Stimulated activated CD4-positive, alpha-beta T cell treated with anti-CD3 and anti-CD28 coated beads, Interleukin-15, amount 100 ng/mL, for 48 hours (primary cell): Measurements from ENCODE around the gene TARP.
"Not testable (repeated sequence)": the region's sequence is repeated elsewhere in the genome, so short reads cannot be mapped to it uniquely, and the experiment has no call there.

Source experiments
- DNase-seq, 2 donors: peaks; one replicate each; pipeline ENCODE4 v3.0.0-alpha.2; 2020; ENCODE audit warnings: low read depth in 2 of 2

TARP gene

DNA sequence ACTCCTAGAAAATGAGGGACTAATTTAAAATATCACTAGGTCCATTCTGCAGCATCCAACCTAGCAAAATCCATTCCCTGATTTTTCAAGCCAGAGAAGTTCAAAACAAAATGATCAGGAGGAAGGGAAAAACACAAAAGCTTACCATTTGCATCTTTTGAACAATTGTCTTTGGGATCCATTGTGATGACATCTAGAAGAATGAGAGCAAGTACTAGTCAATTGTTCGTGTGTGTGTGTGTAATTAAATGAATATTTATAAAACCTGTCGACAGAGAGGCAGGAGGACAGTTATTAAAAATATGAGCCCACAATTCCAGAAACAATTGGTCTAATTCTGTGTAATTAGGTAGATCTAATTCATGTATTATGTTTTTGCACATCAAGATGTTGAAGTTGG is 11.4 kb downstream of the TARP start:
- DNase-seq: not testable (repeated sequence)

DNA sequence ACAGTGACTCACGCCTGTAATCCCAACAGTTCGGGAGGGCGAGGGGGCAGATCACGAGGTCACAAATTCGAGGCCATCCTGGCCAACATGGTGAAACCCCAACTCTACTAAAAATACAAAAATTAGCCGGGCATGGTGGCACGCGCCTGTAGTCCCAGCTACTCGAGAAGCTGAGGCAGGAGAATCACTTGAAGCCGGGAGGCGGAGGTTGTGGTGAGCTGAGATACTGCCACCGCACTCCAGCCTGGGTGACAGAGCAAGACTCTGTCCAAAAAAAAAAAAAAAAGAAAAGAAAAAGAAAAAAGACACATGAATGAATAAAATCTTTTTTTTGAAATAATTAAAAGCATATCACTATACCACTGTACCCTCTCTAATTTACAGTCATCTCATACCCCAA is 11.8 kb downstream of the TARP start:
- not testable (repeated sequence) for DNase-seq

DNA sequence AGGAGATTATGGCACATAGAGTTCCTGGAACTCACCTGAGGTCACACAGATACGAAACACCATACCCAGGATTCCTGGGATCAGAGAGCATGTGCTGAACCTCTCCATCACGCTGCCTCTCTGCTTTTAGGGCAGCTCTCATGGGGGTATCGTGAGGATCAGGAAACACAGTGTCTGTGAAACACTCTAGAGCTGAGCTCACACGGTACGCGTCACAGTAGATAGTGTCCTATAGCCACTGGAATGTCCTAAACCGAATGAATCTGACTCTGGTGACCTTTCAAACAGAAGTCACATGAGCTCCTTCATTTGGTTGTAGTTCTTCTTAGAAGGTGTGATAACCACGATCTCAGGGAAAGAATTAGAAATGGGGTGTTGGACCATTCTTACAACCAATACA is 14.3 kb downstream of the TARP start:
- DNase-seq: not testable (repeated sequence)

DNA sequence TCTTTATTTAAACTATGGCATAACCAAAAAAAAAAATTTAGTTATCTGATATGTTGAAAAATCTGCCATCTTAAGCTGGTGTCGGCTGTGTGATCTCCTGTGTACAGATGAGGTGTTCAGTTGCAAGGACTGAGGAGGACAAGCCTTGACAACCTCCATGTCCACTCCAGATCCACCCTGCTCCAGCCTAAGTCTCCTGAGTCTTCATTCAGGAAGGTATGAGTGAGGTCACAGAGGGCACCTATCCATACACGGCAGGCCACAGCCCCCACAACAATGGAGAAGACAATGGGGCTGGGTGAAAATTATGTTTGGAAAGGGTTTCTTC is 16.1 kb downstream of the TARP start:
- no peak for DNase-seq

DNA sequence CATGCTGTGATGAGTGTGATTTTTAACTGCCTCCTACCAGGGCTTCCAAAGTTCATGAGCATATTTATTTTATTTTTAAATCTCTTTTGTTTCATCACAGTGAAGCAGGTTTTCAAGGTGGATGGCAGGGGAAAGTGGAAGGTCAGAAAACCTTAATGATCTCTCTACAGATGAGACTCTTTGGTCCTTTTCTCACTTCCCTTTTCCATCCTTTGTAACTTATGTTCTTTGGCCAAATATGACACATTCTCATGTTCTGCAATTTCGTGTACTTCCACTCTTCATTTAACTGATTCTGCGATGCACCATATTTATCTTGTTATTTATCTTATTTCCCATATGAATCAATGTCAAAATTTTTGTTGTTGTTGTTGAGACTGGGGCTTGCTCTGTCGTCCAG is 23.6 kb downstream of the TARP start:
- DNase-seq: not testable (repeated sequence)

DNA sequence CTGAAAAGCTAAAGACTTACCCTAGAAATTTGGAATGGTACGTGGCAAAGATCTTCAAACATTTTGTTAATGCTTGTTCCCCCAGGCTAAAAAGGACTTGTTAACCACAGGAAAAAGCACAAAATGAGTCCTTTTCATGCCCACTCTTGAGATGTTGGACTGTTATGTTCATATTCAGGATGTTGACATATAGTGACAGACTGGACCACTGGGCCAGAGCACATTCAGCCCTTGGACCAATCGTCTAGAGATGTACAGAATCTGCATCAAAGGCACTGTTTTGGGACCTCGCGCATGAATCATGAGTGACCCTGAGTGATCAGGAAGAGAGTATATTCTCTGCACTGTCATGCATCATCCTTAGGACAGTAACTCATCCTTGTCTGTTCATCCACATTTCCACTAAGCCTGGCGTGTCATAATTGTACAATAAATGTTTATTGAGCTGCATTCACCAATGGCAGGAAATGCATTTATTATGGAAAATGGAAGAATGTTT is 25.3 kb downstream of the TARP start:
- DNase-seq: no peak

DNA sequence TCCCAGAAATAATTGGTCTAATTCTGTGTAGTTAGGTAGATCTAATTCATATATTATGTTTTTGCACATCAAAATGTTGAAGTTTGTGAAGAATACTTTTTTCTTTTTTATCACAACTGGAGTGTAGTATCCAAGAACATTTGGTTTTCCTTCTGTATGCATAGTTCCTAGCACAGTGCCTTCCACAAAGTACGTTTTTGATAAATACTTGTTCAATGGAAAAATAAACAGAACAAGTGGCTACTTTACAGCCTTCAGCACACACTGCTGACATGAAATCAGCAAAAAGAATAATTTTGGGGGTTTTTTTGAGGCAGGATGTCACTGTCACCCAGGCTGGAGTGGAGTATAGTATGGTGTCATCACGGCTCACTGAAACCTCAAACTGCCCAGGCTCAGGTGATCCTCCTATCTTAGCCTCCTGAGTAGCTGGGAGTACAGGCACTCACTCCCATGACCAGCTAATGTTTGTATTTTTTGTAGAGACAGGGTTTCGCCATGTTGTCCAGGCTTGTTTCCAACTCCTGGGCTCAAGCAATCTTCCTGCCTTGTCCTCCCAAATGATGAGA is 27.9 kb downstream of the TARP start:
- DNase-seq: no peak

DNA sequence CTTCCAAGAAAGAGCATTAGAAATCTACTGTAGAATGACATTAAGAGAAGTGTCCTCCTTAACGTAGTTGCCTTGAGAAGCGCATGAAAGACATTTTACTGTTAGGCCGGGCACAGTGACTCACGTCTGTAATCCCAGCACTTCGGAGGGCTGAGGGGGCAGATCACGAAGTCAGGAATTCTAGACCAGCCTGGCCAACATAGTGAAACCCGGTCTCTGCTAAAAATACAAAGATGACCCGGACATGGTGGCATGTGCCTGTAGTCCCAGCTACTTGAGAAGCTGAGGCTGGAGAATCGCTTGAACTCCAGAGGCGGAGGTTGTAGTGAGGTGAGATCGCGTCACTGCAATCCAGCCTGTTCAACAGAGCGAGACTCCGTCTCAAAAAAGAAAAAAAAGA is 28.9 kb downstream of the TARP start:
- no peak for DNase-seq

DNA sequence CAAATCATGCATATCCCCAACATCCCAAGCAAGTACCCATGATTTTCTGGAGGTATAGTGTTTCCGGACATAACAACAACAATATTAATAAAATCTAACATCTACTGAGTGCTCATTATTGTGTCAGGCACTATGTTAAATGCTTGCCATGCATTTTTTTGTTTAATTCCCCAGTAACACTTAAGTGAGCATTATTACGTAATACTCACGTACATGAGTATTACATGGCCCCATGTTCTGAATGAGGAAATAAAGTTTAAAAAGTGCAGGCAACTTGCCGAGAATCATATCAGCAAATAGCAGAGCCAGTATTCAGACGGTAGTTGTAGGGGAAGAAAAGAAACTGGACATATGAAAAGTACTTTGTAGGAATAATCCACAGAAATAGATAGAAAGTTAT is 30.1 kb downstream of the TARP start:
- not testable (repeated sequence) for DNase-seq

DNA sequence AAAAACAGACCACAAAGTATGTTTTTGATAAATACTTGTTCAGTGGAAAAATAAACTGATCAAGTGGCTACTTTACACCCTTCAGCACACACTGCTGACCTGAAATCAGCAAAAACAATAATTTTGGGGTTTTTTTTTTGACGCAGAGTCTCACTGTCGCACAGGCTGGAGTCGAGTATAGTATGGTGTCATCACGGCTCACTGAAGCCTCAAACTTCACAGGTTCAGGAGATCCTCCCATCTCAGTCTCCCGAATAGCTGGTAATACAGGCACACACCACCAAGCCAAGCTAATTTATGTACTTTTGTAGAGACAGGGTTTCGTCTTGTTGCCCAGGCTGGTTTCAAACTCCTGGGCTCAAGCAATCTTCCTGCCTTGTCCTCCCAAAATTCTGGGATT is 30.6 kb downstream of the TARP start:
- DNase-seq: no peak

DNA sequence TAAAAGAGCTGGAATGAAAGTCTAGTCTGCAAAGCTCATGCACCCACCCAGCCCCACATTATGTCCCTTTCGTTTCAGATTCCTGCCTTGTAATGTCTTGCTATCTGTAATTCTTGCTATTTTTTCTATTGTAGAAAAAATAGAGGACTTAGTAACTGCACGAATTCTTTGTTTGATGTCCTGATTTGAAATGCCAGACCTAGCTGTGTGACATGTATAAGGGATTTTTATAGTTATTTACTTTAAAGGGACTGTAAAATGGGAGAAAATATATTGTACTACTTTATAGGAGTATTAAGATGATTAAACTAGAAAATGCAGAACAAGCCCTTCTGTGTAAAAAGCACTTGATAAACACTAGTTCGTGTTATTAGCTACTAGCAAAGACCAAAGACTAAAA is 32.4 kb downstream of the TARP start:
- DNase-seq: no peak

DNA sequence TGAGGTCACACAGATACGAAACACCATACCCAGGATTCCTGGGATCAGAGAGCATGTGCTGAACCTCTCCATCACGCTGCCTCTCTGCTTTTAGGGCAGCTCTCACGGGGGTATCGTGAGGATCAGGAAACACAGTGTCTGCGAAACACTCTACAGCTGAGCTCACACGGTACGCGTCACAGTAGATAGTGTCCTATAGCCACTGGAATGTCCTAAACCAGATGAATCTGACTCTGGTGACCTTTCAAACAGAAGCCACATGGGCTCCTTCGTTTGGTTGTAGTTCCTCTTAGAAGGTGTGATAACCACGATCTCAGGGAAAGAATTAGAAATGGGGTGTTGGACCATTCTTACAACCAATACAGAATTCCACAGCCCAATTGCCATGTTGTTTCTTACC is 34.3 kb downstream of the TARP start:
- not testable (repeated sequence) for DNase-seq

DNA sequence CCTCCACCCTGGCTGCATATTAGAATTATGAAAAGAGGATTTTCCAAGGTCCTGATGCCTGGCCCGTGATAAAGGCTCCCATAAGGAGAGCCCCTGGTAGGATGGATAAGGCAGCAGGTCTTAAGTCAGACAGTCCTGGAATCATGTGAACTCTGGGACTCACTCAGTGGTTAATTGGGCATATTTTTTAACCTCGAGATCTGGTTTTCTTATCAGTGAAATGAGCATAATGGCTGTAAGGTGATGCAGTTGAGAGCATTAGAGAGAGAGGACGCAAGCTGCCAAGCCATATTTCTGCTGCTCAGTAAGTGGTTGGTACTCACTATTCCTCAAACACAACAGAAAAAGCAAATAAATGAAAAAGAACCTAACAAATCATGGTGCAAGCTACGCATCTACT is 37.8 kb downstream of the TARP start:
- no peak for DNase-seq

DNA sequence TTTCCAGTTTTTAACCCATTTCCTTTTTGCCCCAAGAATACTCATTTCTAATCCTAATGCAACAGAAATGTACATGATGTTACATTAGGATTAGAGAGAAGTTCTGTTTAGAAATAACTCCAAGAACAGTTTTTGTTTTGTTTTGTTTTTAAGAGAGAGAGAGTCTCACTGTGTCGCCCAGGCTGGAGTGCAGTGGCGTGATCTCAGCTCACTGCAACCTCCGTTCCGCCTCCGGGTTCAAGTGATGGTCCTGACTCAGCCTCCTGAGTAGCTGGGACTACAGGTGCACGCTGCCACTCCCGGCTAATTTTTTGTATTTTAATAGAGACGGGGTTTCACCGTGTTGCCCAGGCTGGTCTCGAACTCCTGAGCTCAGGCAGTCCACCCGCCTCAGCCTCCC is 38.7 kb downstream of the TARP start:
- DNase-seq: not testable (repeated sequence)

DNA sequence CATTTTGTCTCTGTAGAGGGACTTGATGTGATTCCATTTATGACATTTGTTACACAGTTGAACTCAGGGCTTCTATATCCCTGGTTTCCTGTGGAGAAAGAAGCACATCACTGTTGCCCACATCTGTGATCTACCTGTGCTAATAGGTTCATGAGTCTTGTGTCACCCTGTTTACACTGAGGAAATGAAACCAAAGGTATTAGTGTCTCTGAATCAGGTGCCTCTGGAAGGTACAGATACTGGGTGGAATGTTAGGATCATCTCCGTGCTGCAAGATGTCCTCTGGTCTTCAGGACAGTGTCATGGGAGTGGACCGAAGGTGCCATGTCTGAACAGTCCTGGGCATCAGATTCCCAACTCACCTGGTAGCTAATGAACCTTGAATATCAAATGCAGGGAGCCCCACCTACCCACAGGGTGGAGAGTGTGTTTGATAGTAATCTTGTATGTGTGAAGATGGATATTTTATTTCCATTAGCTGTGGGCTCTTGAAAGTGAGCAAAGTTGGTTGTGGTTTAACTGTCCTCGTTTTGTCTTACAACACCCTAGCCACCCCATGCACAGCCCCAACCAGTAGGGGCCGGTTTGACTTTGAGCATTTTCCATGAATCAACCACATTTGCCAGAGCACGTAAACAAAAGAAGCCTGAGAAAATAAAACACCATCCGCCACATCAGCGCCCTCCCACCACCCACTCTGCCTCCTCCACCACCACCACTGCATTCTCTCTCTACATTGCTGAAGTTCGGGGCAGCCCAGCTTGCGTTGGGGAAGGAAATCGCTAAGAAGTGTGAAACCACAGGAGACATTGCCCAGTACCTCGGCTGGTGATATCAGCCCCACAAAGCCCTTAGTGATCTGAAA is 40.7 kb downstream of the TARP start:
- DNase-seq: peak; percentile 53 to 56

DNA sequence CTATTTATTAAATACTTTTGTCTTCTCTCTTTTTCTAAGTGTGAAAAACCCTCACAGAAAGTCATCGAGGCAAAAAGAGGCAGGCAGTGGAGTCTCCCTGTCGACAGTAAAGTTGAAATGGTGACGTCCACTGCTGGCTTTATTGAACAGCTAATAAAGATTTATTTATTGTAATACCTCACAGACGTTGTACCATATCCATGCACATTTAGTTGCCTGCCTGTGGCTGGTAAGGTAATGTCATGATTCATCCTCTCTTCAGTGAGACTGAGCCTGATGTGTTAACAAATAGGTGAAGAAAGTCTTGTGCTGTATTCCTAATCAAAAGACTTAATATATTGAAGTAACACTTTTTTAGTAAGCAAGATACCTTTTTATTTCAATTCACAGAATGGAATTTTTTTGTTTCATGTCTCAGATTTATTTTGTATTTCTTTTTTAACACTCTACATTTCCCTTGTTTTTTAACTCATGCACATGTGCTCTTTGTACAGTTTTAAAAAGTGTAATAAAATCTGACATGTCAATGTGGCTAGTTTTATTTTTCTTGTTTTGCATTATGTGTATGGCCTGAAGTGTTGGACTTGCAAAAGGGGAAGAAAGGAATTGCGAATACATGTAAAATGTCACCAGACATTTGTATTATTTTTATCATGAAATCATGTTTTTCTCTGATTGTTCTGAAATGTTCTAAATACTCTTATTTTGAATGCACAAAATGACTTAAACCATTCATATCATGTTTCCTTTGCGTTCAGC is 43.4 kb downstream of the TARP start:
- DNase-seq: no peak

DNA sequence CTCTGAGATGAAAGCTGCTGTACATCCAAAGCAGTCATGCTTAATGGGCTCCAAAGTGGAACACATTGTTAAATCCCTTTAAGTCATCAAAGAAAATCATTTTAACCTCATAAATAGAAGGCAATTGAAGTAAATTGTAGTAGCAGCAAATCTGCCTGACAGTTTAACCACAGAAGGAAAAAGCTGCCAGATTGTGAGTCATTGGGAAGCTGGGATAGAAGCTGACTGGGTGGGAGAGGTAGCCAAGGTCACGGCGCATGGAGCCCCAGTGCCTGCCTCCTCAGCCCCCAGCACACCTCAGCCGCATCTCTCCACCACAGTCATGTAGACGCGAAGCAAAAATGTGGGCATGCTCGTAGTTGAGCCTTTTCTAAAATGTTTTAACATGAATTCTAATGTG is 44.0 kb downstream of the TARP start:
- no peak for DNase-seq

DNA sequence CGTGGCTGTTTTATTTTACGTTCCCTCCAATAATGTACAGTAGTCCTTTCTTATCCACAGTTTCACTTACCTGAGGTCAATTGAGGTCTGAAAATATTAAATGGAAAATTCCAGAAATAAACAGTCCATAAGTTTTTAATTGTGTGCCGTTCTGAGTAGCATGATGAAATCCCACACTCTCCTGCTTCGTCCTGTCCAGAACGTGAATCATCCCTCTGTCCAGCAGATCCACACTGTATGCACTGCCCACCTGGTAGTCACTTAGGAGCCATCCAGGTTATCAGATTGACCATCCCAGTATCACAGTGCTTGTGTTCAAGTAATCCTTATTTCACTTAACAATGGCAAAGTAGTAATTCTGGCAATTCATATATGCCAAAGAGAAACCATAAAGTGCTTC is 49.0 kb downstream of the TARP start:
- DNase-seq: no peak

DNA sequence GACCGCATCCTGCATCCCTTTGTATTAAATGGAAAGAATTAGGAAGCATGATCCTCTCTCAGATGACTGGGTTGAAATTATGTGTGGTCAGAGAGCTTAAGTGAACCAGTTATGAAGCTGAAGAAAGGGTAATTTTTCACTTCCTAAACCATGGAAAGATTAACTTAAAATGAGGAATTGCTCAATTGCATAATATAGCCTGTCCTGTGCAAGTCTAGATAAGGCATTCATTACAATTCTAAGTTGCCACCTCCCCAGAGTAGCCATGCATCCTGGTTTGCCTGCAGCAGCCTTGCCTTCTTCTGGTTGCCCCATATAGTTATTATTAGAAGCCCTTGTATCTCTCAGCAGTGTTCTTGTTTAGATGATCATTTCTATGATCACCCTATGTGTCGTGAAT is 50.1 kb downstream of the TARP start:
- DNase-seq: no peak

DNA sequence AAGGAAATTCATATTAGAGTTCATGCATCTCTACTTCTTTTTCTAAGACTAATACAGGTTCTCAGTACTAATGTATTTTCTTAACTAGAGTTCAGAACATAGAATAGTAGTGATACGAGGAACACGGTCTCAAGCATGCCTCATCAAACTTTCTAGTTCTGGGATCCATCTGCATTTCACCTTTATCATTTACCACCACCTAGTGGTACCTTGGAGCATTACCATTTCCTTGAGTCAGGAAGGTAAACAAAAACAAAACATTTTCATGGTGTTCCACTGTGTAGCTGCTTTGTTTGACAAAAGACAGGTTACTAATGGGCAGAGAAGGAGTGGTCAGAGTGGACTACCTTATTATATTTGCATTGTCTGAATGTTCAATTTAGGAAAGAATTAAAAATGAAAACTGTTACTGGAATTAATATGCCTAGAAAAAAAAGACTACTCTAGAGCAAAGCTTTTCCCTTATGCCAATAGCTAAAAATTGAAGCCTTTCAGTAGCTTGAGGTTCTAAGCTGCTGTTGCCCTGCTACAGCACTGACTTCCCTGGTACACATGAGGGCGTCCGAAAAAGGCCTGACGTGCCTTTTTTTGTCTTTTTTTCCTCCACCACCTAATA is 50.8 kb downstream of the TARP start:
- DNase-seq: no peak

DNA sequence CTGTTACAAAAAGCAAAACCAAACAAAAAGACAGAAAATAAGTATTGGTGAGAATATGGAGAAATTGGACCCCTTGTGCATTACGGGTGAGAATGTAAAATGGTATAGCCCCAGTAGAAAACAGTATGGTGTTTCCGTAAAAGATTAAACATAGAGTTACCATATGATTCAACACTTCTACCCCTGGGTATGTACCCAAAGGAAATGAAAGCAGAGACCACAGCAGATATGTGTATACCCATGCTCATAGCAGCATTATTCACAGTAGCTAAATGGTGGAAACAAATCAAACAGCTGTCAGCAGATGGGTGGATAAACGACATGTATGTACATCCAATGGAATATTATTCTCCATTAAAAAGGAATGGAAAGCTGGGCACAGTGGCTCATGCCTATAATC is 53.0 kb downstream of the TARP start:
- no peak for DNase-seq

DNA sequence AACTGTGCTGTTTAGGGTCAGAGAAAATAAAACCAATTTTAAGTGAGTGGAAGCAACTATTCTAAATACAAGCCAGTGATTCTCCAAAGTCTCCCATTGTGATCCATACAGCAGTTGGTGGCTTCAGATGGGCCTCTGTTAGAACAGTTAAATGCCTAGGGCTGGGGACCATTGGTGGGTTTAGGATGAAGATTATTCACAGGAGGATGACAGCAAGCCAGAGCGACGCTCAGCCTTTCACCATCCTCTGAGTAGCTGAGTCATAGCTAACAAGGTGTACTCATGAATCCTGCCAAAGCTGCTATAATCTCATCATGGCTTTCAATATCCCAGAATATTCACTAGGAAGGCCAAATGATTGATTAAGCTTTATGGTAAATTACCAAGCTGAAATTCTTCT is 55.8 kb downstream of the TARP start:
- no peak for DNase-seq
